ENCODE measurements around the gene ZNF579.

DNA sequence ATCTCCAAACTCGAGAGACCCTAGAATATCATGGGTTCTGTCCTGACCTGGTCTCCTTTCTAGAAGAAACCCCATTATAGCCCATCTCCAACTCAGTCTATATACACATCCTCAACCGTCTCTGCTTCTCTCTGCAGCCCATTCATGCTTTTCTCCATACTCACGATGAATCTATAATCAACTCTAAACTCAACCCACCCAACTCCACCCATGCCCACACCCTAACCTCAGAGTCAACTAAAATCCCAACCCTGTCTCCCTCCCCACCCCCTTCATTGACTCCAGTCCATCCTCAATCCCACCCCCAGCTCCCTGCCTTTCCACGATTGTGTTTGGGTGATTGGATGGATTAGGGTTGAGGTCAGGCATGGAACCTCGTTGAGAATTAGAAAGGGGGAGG, 37.1 kb downstream of the ZNF579 start:
- TF ChIP-seq, protein P1, sequence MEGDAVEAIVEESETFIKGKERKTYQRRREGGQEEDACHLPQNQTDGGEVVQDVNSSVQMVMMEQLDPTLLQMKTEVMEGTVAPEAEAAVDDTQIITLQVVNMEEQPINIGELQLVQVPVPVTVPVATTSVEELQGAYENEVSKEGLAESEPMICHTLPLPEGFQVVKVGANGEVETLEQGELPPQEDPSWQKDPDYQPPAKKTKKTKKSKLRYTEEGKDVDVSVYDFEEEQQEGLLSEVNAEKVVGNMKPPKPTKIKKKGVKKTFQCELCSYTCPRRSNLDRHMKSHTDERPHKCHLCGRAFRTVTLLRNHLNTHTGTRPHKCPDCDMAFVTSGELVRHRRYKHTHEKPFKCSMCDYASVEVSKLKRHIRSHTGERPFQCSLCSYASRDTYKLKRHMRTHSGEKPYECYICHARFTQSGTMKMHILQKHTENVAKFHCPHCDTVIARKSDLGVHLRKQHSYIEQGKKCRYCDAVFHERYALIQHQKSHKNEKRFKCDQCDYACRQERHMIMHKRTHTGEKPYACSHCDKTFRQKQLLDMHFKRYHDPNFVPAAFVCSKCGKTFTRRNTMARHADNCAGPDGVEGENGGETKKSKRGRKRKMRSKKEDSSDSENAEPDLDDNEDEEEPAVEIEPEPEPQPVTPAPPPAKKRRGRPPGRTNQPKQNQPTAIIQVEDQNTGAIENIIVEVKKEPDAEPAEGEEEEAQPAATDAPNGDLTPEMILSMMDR (IDR thresholded peaks at IDR 0.05; ENCODE audit: low read length) = no peak
- TF ChIP-seq EZH2 (optimal IDR thresholded peaks at IDR 0.05; ENCODE audit: low read depth, low read length) = no peak

Data from MM.1S (cell line).